ENCODE results near the gene ADGRL3. TPM values are rescaled to one million over a fixed set of nuclear protein-coding genes. Genes with fewer than 3 reads are reported as not detected.
"Not testable (repeated sequence)": the region's sequence is repeated elsewhere in the genome, so short reads cannot be mapped to it uniquely, and the experiment has no call there.

The ADGRL3 gene
- polyA plus RNA-seq, 5 donors, result 11.6 to 20.6 (median 19.9) TPM

GRCh38 chr4:61342061-61342460 lies 141.9 kb downstream of the ADGRL3 start:
- DNase-seq, result no peak

GRCh38 chr4:61350932-61351331 lies 150.8 kb downstream of the ADGRL3 start:
- DNase-seq, result no peak

GRCh38 chr4:61356696-61357095 lies 156.6 kb downstream of the ADGRL3 start:
- DNase-seq, result peak in 1 of 2 donors; percentile 24

GRCh38 chr4:61359301-61359700 lies 159.2 kb downstream of the ADGRL3 start:
- DNase-seq, result no peak

- DNase-seq, result not testable (repeated sequence)
These were observed 172.7 kb downstream of the ADGRL3 start for GRCh38 chr4:61372817-61373216.

- no peak for DNase-seq
These were observed 173.8 kb downstream of the ADGRL3 start for GRCh38 chr4:61373901-61374440.

- DNase-seq, result peak; percentile 51 to 52
These were observed 174.3 kb downstream of the ADGRL3 start for GRCh38 chr4:61374447-61374891.

- no peak for DNase-seq
These were observed 175.2 kb downstream of the ADGRL3 start for GRCh38 chr4:61375301-61375700.

GRCh38 chr4:61376301-61376700 lies 176.2 kb downstream of the ADGRL3 start:
- no peak for DNase-seq

GRCh38 chr4:61379406-61379805 lies 179.3 kb downstream of the ADGRL3 start:
- DNase-seq, result no peak

GRCh38 chr4:61380865-61381264 lies 180.7 kb downstream of the ADGRL3 start:
- DNase-seq, result no peak

- DNase-seq, result no peak
These were observed 185.1 kb downstream of the ADGRL3 start for GRCh38 chr4:61385256-61385655.

- DNase-seq, result not testable (repeated sequence)
These were observed 187.2 kb downstream of the ADGRL3 start for GRCh38 chr4:61387372-61387771.

GRCh38 chr4:61389640-61390039 lies 189.5 kb downstream of the ADGRL3 start:
- no peak for DNase-seq

GRCh38 chr4:61395754-61396153 lies 195.6 kb downstream of the ADGRL3 start:
- no peak for DNase-seq

GRCh38 chr4:61397174-61397573 lies 197.0 kb downstream of the ADGRL3 start:
- no peak for DNase-seq

- DNase-seq, result no peak
These were observed 200.4 kb downstream of the ADGRL3 start for GRCh38 chr4:61400439-61401038.

GRCh38 chr4:61401771-61402170 lies 201.6 kb downstream of the ADGRL3 start:
- DNase-seq, result no peak

- DNase-seq, result no peak
These were observed 205.2 kb downstream of the ADGRL3 start for GRCh38 chr4:61405307-61405706.

- no peak for DNase-seq
These were observed 206.6 kb downstream of the ADGRL3 start for GRCh38 chr4:61406677-61407076.

GRCh38 chr4:61407642-61408618 lies 207.8 kb downstream of the ADGRL3 start:
- peak in 1 of 2 donors; percentile 5 for DNase-seq

- no peak for DNase-seq
These were observed 208.7 kb downstream of the ADGRL3 start for GRCh38 chr4:61408861-61409260.

GRCh38 chr4:61411241-61411640 lies 211.1 kb downstream of the ADGRL3 start:
- DNase-seq, result no peak

All from right lung (tissue), 5 donors.